Glutamatergic neuron (in vitro differentiated cells): ENCODE results near the gene GXYLT2. TPM values are rescaled to one million over a fixed set of nuclear protein-coding genes. Genes with fewer than 3 reads are reported as not detected.

Experiments used
- DNase-seq: peaks from one replicate; pipeline ENCODE4 v3.0.0; 2022
- H3K27ac Mint-ChIP-seq: one replicate; pipeline ENCODE4 v1.8.0; 2020; ENCODE audit warnings: mild to moderate bottlenecking, mixed read lengths, inconsistent platforms; ENCODE audit not compliant: unreplicated experiment
- H3K27me3 Mint-ChIP-seq: one replicate; pipeline ENCODE4 v1.8.0; 2020; ENCODE audit warnings: mild to moderate bottlenecking, moderate library complexity, mixed read lengths, inconsistent platforms; ENCODE audit not compliant: unreplicated experiment
- H3K36me3 Mint-ChIP-seq: one replicate; pipeline ENCODE4 v1.8.0; 2020; ENCODE audit warnings: mild to moderate bottlenecking, mixed read lengths, inconsistent platforms; ENCODE audit not compliant: unreplicated experiment
- H3K4me1 Mint-ChIP-seq: one replicate; pipeline ENCODE4 v1.8.0; 2020; ENCODE audit warnings: mild to moderate bottlenecking, low read depth, mixed read lengths, inconsistent platforms; ENCODE audit not compliant: unreplicated experiment
- H3K4me3 Mint-ChIP-seq: one replicate; pipeline ENCODE4 v1.8.0; 2020; ENCODE audit warnings: mild to moderate bottlenecking, mixed read lengths, inconsistent platforms; ENCODE audit not compliant: unreplicated experiment
- H3K9me3 Mint-ChIP-seq: one replicate; pipeline ENCODE4 v1.8.0; 2020; ENCODE audit warnings: mild to moderate bottlenecking, moderate library complexity, mixed read lengths, inconsistent platforms; ENCODE audit not compliant: unreplicated experiment
- total RNA-seq: library from RNA; stranded (reverse); fragmentation: NEBNext Ultra II Directional; extraction: Animal tissue kit (Norgen Biotek cat#: 25700); gene quantifications from one replicate; pipeline ENCODE4 v1.2.1, GENCODE V29; 2021; ENCODE audit not compliant: unreplicated experiment
- TF ChIP-seq, protein P1 (sequence below): fragments of 200-600 bp; sonication (generic); IDR thresholded peaks from one replicate; pipeline ENCODE4 v1.5.0; 2021; ENCODE audit not compliant: partially characterized antibody, unreplicated experiment

GXYLT2 gene
- total RNA-seq, 1 donor from 2014 or later = 10.9 TPM

DNA sequence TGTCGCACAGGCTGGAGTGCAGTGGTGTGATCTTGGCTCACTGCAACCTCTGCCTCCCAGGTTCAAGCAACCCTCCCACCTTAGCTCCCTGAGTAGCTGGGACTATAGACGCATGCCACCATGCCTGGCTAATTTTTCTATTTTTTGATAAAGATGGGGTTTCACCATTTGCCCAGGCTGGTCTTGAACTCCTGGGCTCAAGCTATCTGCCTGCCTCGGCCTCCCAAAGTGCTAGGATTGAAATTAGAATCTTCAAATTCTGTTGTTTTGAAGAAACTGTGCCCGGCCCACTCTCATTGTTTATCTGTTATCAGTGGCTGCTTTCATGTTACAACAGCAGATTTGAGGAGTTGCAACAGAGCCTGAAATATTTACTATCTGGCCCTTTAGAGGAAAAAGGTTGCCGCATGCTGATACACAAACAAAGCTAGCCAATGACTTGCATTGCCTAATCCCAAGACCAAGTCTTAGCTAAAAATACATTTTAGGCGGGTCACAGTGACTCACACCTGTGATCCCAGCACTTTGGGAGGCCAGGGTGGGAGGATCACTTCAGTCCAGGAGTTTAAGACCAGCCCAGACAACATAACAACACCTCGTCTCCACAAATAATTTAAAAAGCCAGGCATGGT is 65.6 kb downstream of the GXYLT2 start:
- no peak overlapping the region for H3K4me3 Mint-ChIP-seq
- H3K27me3 Mint-ChIP-seq = no peaks in the 10 kb centered on the region
- no peaks in the 10 kb centered on the region for H3K4me1 Mint-ChIP-seq
- DNase-seq = no peak
- no peak overlapping the region for H3K27ac Mint-ChIP-seq
- H3K36me3 Mint-ChIP-seq = no peaks in the 10 kb centered on the region
- H3K9me3 Mint-ChIP-seq = no peaks in the 10 kb centered on the region
- TF ChIP-seq, protein P1, sequence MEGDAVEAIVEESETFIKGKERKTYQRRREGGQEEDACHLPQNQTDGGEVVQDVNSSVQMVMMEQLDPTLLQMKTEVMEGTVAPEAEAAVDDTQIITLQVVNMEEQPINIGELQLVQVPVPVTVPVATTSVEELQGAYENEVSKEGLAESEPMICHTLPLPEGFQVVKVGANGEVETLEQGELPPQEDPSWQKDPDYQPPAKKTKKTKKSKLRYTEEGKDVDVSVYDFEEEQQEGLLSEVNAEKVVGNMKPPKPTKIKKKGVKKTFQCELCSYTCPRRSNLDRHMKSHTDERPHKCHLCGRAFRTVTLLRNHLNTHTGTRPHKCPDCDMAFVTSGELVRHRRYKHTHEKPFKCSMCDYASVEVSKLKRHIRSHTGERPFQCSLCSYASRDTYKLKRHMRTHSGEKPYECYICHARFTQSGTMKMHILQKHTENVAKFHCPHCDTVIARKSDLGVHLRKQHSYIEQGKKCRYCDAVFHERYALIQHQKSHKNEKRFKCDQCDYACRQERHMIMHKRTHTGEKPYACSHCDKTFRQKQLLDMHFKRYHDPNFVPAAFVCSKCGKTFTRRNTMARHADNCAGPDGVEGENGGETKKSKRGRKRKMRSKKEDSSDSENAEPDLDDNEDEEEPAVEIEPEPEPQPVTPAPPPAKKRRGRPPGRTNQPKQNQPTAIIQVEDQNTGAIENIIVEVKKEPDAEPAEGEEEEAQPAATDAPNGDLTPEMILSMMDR = no peak

DNA sequence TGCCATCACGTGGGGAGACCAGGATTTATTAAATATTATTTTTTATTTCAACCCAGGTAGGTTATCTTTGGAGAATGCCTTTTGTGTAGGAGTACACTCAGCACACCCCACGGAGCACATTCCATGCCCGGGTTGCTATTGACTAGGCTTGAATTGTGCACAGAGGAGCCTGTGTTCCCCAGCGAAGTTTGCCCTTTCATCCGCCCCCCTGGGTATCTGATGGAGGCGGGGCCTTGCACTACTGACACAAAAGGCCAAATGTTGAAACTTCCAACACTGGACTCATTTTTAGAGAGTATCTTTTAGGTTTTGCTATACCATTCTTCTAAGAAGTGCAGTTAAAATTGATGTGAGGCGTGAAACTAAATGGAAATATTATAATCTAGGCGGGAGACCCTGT is 69.5 kb downstream of the GXYLT2 start:
- Mint-ChIP-seq H3K4me1 (no peaks in the 10 kb centered on the region), H3K9me3 (no peaks in the 10 kb centered on the region), H3K4me3 (no peak overlapping the region), H3K27ac (no peak overlapping the region), H3K36me3 (no peaks in the 10 kb centered on the region), H3K27me3 (no peaks in the 10 kb centered on the region)
- TF ChIP-seq, protein P1 = no peak
- no peak for DNase-seq

DNA sequence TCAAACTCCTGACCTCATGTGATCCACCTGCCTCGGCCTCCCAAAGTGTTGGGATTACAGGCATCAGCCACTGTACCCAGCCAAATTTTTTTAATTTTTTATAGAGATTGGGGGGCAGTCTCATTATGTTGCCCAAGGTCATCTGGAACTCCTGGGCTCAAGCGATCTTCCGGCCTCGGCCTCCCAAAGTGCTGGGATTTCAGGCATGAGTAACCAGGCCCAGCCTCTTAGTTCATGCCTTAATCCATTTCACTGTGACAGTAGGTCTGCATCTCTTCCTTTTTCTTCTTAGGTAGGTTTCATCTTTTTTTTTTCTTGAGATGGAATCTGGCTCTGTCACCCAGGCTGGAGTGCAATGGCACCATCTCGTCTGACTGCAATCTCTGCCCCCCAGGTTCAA is 71.5 kb downstream of the GXYLT2 start:
- no peaks in the 10 kb centered on the region for H3K4me1 Mint-ChIP-seq
- no peaks in the 10 kb centered on the region for H3K27me3 Mint-ChIP-seq
- H3K27ac Mint-ChIP-seq = no peak overlapping the region
- no peak for DNase-seq
- H3K36me3 Mint-ChIP-seq = no peaks in the 10 kb centered on the region
- H3K4me3 Mint-ChIP-seq = no peak overlapping the region
- H3K9me3 Mint-ChIP-seq = no peaks in the 10 kb centered on the region
- TF ChIP-seq, protein P1 = no peak

DNA sequence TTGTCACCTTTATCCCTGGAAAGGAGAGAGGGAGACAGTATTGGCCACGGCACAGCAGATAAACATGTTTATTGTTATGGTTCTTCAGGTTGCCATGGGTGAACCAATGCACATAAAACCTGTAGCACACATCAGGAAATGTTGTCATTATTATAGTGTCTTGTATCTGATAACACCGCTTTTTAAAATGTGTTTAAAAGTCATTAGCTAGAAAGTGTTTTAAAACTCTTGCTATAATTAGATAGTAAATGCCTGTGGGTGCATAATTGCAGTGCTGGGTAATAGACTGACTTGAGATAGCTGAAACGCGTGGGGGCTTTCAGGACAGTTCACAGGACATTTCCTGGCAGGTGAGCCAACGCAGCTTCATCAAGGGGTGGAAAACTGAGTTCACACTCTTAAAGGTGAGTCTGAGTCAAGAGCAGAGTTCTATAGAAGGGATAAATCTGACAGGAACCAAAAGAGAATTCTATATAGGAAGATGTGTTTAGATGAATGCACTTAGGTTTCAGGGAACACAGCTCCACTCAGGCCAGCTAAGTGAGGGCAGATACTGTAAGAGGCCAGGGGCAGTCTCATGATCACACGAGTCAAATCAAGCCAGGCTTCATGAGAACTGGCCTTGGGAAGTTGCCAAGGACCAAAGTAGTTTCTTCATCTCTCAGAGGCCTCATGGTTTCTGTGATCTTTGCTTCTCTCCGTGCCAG is 73.1 kb downstream of the GXYLT2 start:
- no peaks in the 10 kb centered on the region for H3K36me3 Mint-ChIP-seq
- no peak for DNase-seq
- no peak overlapping the region for H3K4me3 Mint-ChIP-seq
- H3K27me3 Mint-ChIP-seq = no peaks in the 10 kb centered on the region
- TF ChIP-seq, protein P1 = no peak
- H3K4me1 Mint-ChIP-seq = no peaks in the 10 kb centered on the region
- H3K27ac Mint-ChIP-seq = no peak overlapping the region
- H3K9me3 Mint-ChIP-seq = peaks cover 3% of the 10 kb centered on the region

DNA sequence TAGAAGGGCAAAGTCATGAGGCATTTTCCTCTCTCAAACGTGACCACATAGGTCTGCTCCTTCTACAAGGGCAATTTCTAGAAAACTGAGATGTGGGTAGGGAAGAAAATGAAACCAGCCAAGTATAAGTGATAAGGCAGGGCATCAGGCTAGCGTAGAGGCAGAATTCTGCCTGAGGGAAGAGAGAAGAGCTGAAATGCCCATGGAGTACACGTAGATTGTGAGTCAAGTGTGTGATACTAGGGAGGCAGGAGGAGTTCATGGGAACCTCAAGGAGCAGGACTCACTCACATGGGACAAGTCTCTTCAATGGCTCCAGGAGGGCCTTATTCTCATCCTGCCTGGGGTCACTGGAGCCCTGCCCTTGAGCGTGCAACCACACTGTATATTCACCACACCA is 73.9 kb downstream of the GXYLT2 start:
- no peaks in the 10 kb centered on the region for H3K4me1 Mint-ChIP-seq
- TF ChIP-seq, protein P1 = no peak
- H3K9me3 Mint-ChIP-seq = peaks cover 3% of the 10 kb centered on the region
- no peak overlapping the region for H3K27ac Mint-ChIP-seq
- no peak for DNase-seq
- no peak overlapping the region for H3K4me3 Mint-ChIP-seq
- H3K27me3 Mint-ChIP-seq = no peaks in the 10 kb centered on the region
- H3K36me3 Mint-ChIP-seq = no peaks in the 10 kb centered on the region
